ENCODE data around the gene COL4A2.

The COL4A2 gene

GRCh38 chr13:110323172-110323891 lies 16.2 kb downstream of the COL4A2 start:
- DNase-seq: no peak

- no peak for DNase-seq
These were observed 17.1 kb downstream of the COL4A2 start for GRCh38 chr13:110324026-110324749.

GRCh38 chr13:110326263-110326904 lies 19.3 kb downstream of the COL4A2 start:
- no peak for DNase-seq

GRCh38 chr13:110327051-110327721 lies 20.1 kb downstream of the COL4A2 start:
- DNase-seq: no peak

- no peak for DNase-seq
These were observed 21.5 kb downstream of the COL4A2 start for GRCh38 chr13:110328573-110328972.

GRCh38 chr13:110329258-110329657 lies 22.2 kb downstream of the COL4A2 start:
- no peak for DNase-seq

- no peak for DNase-seq
These were observed 22.8 kb downstream of the COL4A2 start for GRCh38 chr13:110329798-110330461.

- no peak for DNase-seq
These were observed 23.5 kb downstream of the COL4A2 start for GRCh38 chr13:110330491-110331011.

GRCh38 chr13:110331362-110331761 lies 24.3 kb downstream of the COL4A2 start:
- DNase-seq: no peak

- DNase-seq: no peak
These were observed 25.7 kb downstream of the COL4A2 start for GRCh38 chr13:110332750-110333149.

GRCh38 chr13:110333837-110334236 lies 26.8 kb downstream of the COL4A2 start:
- no peak for DNase-seq

- no peak for DNase-seq
These were observed 27.2 kb downstream of the COL4A2 start for GRCh38 chr13:110334256-110334655.

- no peak for DNase-seq
These were observed 27.9 kb downstream of the COL4A2 start for GRCh38 chr13:110334841-110335490.

GRCh38 chr13:110336108-110336507 lies 29.0 kb downstream of the COL4A2 start:
- no peak for DNase-seq

- DNase-seq: no peak
These were observed 29.6 kb downstream of the COL4A2 start for GRCh38 chr13:110336681-110337080.

- no peak for DNase-seq
These were observed 30.2 kb downstream of the COL4A2 start for GRCh38 chr13:110337247-110337646.

- no peak for DNase-seq
These were observed 31.5 kb downstream of the COL4A2 start for GRCh38 chr13:110338441-110339101.

- no peak for DNase-seq
These were observed 32.2 kb downstream of the COL4A2 start for GRCh38 chr13:110339263-110339662.

- no peak for DNase-seq
These were observed 33.0 kb downstream of the COL4A2 start for GRCh38 chr13:110339975-110340550.

GRCh38 chr13:110340812-110341444 lies 33.8 kb downstream of the COL4A2 start:
- peak; percentile 59 for DNase-seq
